K562 (cell line): ENCODE data around the gene ZBTB14. TPM values are rescaled to one million over a fixed set of nuclear protein-coding genes. Genes with fewer than 3 reads are reported as not detected.

Experiments
- KLF6 ChIP-seq: fragments of 250-450 bp; sonication (Bioruptor Pico); IDR thresholded peaks from 2 replicates; pipeline ENCODE4 v1.4.0; 2020; ENCODE audit warnings: mild to moderate bottlenecking, moderate library complexity, borderline replicate concordance
- SMARCA5 ChIP-seq: fragments of 450-650 bp; IDR thresholded peaks from 2 replicates; pipeline ENCODE4 v1.6.1; 2016
- TRIM24 ChIP-seq, 2 experiments: fragments of 450-650 bp; IDR thresholded peaks; 2 replicates each; pipeline ENCODE4 v1.6.1; 2016
- ZNF318 ChIP-seq, 2 experiments: fragments of 450-650 bp; IDR thresholded peaks; 2 replicates each; pipeline ENCODE4 v1.6.1; 2016; ENCODE audit warnings: mild to moderate bottlenecking in 2 of 2, borderline replicate concordance in 1 of 2, low read depth in 1 of 2, moderate library complexity in 1 of 2
- polyA plus RNA-seq, 8 experiments: library from polyadenylated mRNA; depleted of rRNA in 4 of 8; stranded (reverse) in 5 of 8; unstranded in 3 of 8; fragments of >200 nt; fragmentation: Nextera tagmentation in 2 of 8; fragmentation: Illumina TruSeq in 1 of 8; extraction: Ambion mirVana in 2 of 8; extraction: Trizol in 1 of 8; gene quantifications; 2 replicates each; pipeline versions ENCODE4 v1.2.1 to v1.2.3, GENCODE V29; 2011 to 2014; ENCODE audit warnings: inconsistent platforms in 1 of 8, missing spikeins in 1 of 8
- total RNA-seq, 7 experiments: library from RNA; depleted of rRNA in 6 of 7; stranded (reverse); fragments of >200 nt in 6 of 7; fragmentation: Illumina TruSeq in 2 of 7; extraction: Trizol in 2 of 7; gene quantifications; 2 replicates each; pipeline versions ENCODE4 v1.2.1 to v1.2.3, GENCODE V29; 2011 to 2021; ENCODE audit warnings: low replicate concordance in 1 of 7

ZBTB14 gene
- total and polyA plus RNA-seq, 9 of the 15 experiments (the other 6 are each of a cell fraction or from before 2014, with no cell fraction given): 2.8 to 12.6 (median 9.0) TPM

DNA sequence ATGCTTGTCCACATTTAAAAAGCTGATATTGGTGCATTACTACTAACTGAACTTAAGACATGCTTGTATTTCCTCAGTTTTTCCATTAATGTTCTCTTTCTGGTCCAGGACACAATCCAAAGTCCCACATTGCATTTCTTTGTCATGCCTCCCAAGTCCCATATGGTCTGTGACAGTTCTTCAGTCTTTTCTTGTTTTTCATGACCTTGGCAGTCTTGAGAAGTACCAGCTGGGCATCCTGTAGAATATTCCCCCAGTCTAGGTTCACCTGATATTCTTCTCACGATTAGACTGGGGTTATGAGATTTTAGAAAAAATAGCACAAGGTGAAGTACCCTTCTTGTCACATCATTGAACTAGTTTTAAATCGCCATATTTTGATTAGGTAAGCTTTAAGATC, 10.3 kb upstream of the ZBTB14 start (continued):
- TF ChIP-seq ZNF318 (IDR thresholded peaks at IDR 0.05; ENCODE audit: borderline replicate concordance in 1 of 2, low read depth in 1 of 2) (no peak), KLF6 (CRISPR knock-in tag) (no peak), SMARCA5 (no peak), TRIM24 (IDR thresholded peaks at IDR 0.05) (no peak)
